Measurements from ENCODE around the gene RAD51D.
A peak's percentile ranks its signal among the peaks of the same experiment; 100 is the strongest.

The RAD51D gene

GRCh38 chr17:35119370-35120165 is at the start of gene RAD51D (continued):
- TF ChIP-seq ZNF174 (tag by site-specific recombination; IDR thresholded peaks at IDR 0.05), result no peak
- no peak for TF ChIP-seq ZSCAN4 (tag by site-specific recombination; IDR thresholded peaks at IDR 0.05)
- no peak for TF ChIP-seq ZNF48 (tag by site-specific recombination; IDR thresholded peaks at IDR 0.05)
- TF ChIP-seq REPIN1 (tag by site-specific recombination; IDR thresholded peaks at IDR 0.05; ENCODE audit: low read depth), result no peak
- peak; percentile 25; the same call in 1 of the 2 replicates for TF ChIP-seq ZNF76 (tag by site-specific recombination; IDR thresholded peaks at IDR 0.05; ENCODE audit: borderline replicate concordance, low read depth)
- TF ChIP-seq ZNF398 (tag by site-specific recombination; IDR thresholded peaks at IDR 0.05), result peak; percentile 45; the same call in 1 of the 2 replicates
- TF ChIP-seq ZNF629 (tag by site-specific recombination; IDR thresholded peaks at IDR 0.05), result peak; percentile 32; the same call in 1 of the 2 replicates
- TF ChIP-seq WT1 (tag by site-specific recombination; IDR thresholded peaks at IDR 0.05), result no peak
- TF ChIP-seq ZBTB17 (tag by site-specific recombination; IDR thresholded peaks at IDR 0.05), result peak; percentile 65
- peak; percentile 54 for TF ChIP-seq ZBTB11 (tag by site-specific recombination; conservative IDR thresholded peaks at IDR 0.05; ENCODE audit: low read depth)
- TF ChIP-seq ZNF692 (tag by site-specific recombination; IDR thresholded peaks at IDR 0.05), result no peak; the same call in 1 of the 2 replicates
- no peak for TF ChIP-seq ZSCAN23 (tag by site-specific recombination; IDR thresholded peaks at IDR 0.05)
- no peak for TF ChIP-seq HOXA7 (CRISPR knock-in tag; IDR thresholded peaks at IDR 0.05; ENCODE audit: borderline replicate concordance)
- TF ChIP-seq ZNF670 (tag by site-specific recombination; IDR thresholded peaks at IDR 0.05; ENCODE audit: low read depth), result no peak
- TF ChIP-seq ZBTB21 (tag by site-specific recombination; IDR thresholded peaks at IDR 0.05), result 0 out of 2 replicates have a peak, but pooled peaks have one; percentile 12
- TF ChIP-seq SCRT2 (tag by site-specific recombination; IDR thresholded peaks at IDR 0.05), result peak; percentile 51
- TF ChIP-seq ZNF248 (tag by site-specific recombination; IDR thresholded peaks at IDR 0.05), result no peak
- no peak for TF ChIP-seq ZNF560 (tag by site-specific recombination; IDR thresholded peaks at IDR 0.05; ENCODE audit: borderline replicate concordance)
- no peak for TF ChIP-seq ZNF473 (tag by site-specific recombination; IDR thresholded peaks at IDR 0.05)
- peak; percentile 63 for TF ChIP-seq KLF7 (tag by site-specific recombination; IDR thresholded peaks at IDR 0.05; ENCODE audit: borderline replicate concordance)
- no peak for TF ChIP-seq MZF1 (tag by site-specific recombination; IDR thresholded peaks at IDR 0.05; ENCODE audit: borderline replicate concordance)
- TF ChIP-seq ZNF624 (tag by site-specific recombination; IDR thresholded peaks at IDR 0.05), result no peak
- no peak for TF ChIP-seq ZNF175 (tag by site-specific recombination; IDR thresholded peaks at IDR 0.05)
- no peak for TF ChIP-seq ZNF121 (tag by site-specific recombination; IDR thresholded peaks at IDR 0.05)
- no peak for TF ChIP-seq ZNF677 (tag by site-specific recombination; IDR thresholded peaks at IDR 0.05)
- TF ChIP-seq KLF16 (tag by site-specific recombination; IDR thresholded peaks at IDR 0.05), result peak; percentile 78
- peak; percentile 29; the same call in 1 of the 2 replicates for TF ChIP-seq ZNF394 (tag by site-specific recombination; IDR thresholded peaks at IDR 0.05; ENCODE audit: borderline replicate concordance)
- TF ChIP-seq ZNF280D (tag by site-specific recombination; IDR thresholded peaks at IDR 0.05), result no peak
- TF ChIP-seq ZNF366 (tag by site-specific recombination; conservative IDR thresholded peaks at IDR 0.05), result no peak
